Stomach (tissue), 9 donors: Measurements from ENCODE around the gene TRDN. TPM values are rescaled to one million over a fixed set of nuclear protein-coding genes. Genes with fewer than 3 reads are reported as not detected.

ENCODE experiments used
- DNase-seq, 2 donors: peaks; one replicate each; pipeline versions ENCODE4 v3.0.0 to v3.0.0-alpha.2; 2013 to 2019
- H3K27ac ChIP-seq, 5 donors: fragments of 200-600 bp in 4 of 5; sonication (generic) in 4 of 5; one replicate each; pipeline ENCODE4 v1.5.1; 2013 to 2019; ENCODE audit warnings: mild to moderate bottlenecking in 1 of 5, moderate library complexity in 1 of 5
- H3K27me3 ChIP-seq, 3 donors: fragments of 200-600 bp; sonication (generic); one replicate each; pipeline ENCODE4 v1.5.1; 2017 to 2019; ENCODE audit warnings: mixed run types in 1 of 3
- H3K36me3 ChIP-seq, 4 donors: fragments of 200-600 bp; sonication (generic); 1 replicate in 3 of 4; 2 replicates in 1 of 4; pipeline ENCODE4 v1.5.1; 2016 to 2019
- H3K4me1 ChIP-seq, 4 donors: fragments of 200-600 bp; sonication (generic); one replicate each; pipeline ENCODE4 v1.5.1; 2016 to 2019
- H3K4me3 ChIP-seq, 4 donors: fragments of 200-600 bp; sonication (generic) in 3 of 4; one replicate each; pipeline ENCODE4 v1.5.1; 2016 to 2019; ENCODE audit warnings: mild to moderate bottlenecking in 1 of 4
- H3K9me3 ChIP-seq, 4 donors: fragments of 200-600 bp; sonication (generic); one replicate each; pipeline ENCODE4 v1.5.1; 2016 to 2019
- WGBS, 5 donors: extraction: QIAGEN DNeasy Blood & Tissue Kit in 3 of 5; methylation state at CpG; one replicate each; pipeline versions ENCODE4 v1.1.5 to v1.1.7; 2013 to 2018; 5-methylcytosine and 5-hydroxymethylcytosine counted together
- intact Hi-C: fragments of 100-400 bp; cut with DNase I; formaldehyde crosslinking; loops from one replicate; pipeline ENCODE4 v1.15.1; 2023; ENCODE audit warnings: low total_unique reads
- polyA plus RNA-seq, 3 donors: library from polyadenylated mRNA; stranded (reverse); fragments of 200-250 nt; gene quantifications; one replicate each; pipeline ENCODE4 v1.2.3, GENCODE V29; 2013
- total RNA-seq, 5 donors: library from RNA; depleted of rRNA; stranded (reverse); fragments of >200 nt; gene quantifications; one replicate each; pipeline versions ENCODE4 v1.1.0 to v1.2.3, GENCODE V29; 2014 to 2016
- TF ChIP-seq, protein P1 (sequence below), 7 experiments: fragments of 450-650 bp in 4 of 7; fragments of 200-600 bp in 3 of 7; sonication (generic) in 3 of 7; IDR thresholded peaks; one replicate each; pipeline ENCODE4 v1.5.1; 2016 to 2019; ENCODE audit warnings: antibody characterized with exemption in 7 of 7, control low read depth in 2 of 7, mild to moderate bottlenecking in 1 of 7
- donor health status: healthy with polysubstance abuse.
- donor health status: Bipolar disorder and iron deficiency.
- donor health status: healthy.

Gene TRDN
- total and polyA plus RNA-seq, 8 donors, result 0.18 to 2.4 TPM; not detected in 6

GRCh38 chr6:123168466-123168865 lies 468.3 kb downstream of the TRDN start:
- TF ChIP-seq, protein P1, sequence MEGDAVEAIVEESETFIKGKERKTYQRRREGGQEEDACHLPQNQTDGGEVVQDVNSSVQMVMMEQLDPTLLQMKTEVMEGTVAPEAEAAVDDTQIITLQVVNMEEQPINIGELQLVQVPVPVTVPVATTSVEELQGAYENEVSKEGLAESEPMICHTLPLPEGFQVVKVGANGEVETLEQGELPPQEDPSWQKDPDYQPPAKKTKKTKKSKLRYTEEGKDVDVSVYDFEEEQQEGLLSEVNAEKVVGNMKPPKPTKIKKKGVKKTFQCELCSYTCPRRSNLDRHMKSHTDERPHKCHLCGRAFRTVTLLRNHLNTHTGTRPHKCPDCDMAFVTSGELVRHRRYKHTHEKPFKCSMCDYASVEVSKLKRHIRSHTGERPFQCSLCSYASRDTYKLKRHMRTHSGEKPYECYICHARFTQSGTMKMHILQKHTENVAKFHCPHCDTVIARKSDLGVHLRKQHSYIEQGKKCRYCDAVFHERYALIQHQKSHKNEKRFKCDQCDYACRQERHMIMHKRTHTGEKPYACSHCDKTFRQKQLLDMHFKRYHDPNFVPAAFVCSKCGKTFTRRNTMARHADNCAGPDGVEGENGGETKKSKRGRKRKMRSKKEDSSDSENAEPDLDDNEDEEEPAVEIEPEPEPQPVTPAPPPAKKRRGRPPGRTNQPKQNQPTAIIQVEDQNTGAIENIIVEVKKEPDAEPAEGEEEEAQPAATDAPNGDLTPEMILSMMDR (IDR thresholded peaks at IDR 0.05), result no peak
- Histone ChIP-seq H3K4me1 (no peaks in the 10 kb centered on the region), H3K27me3 (no peaks in the 10 kb centered on the region), H3K36me3 (no peaks in the 10 kb centered on the region), H3K27ac (no peak overlapping the region), H3K9me3 (no peaks in the 10 kb centered on the region), H3K4me3 (no peak overlapping the region)
- WGBS, 5 donors, result 88 to 97% (median 94%) methylated on average over 1 of the region's 1 CpG
- DNase-seq, result no peak
- intact Hi-C loops, result no loop called here

Other genes starting within 250 kb of the TRDN start
- 1 to 10 TPM in 2 of 5 donors, not detected in 3; 1.5 to 9.6 TPM for gene NKAIN2, start 166.9 kb upstream of the TRDN start, total RNA-seq
- under 1 TPM in 1 of 3 donors, not detected in 2; 0.13 TPM for gene NKAIN2, start 166.9 kb upstream of the TRDN start, polyA plus RNA-seq